GM10248 (cell line): ENCODE measurements around the gene UBXN2A.
"Not testable (repeated sequence)": the region's sequence is repeated elsewhere in the genome, so short reads cannot be mapped to it uniquely, and the experiment has no call there.

Experiments
- CTCF ChIA-PET: fragments of 300-600 bp; sonication (Branson Sonifier 250); formaldehyde crosslinking; extraction: SDS; loops from one replicate; lab custom pipeline; 2021; ENCODE audit warnings: antibody characterized with exemption; lab: Yijun Ruan, JAX
- POLR2A ChIA-PET: fragments of 350-650 bp; sonication (Branson Sonifier 250); formaldehyde crosslinking; extraction: SDS; loops from one replicate; lab custom pipeline; 2020; ENCODE audit warnings: antibody characterized with exemption; lab: Yijun Ruan, JAX
- DNase-seq: peaks from one replicate; pipeline ENCODE4 v3.0.0; 2012; ENCODE audit errors: extremely low spot score
- TF ChIP-seq, protein P1 (sequence below): IDR thresholded peaks from 2 replicates; pipeline ENCODE4 v1.5.1; 2012; ENCODE audit warnings: mild to moderate bottlenecking, low read depth; ENCODE audit errors: extremely low read depth, missing control alignments, control extremely low read depth

The UBXN2A gene

GRCh38 chr2:24026233-24026632 is 86.0 kb downstream of the UBXN2A start:
- CTCF ChIA-PET: interaction anchor here (0.8 to 1.7 kb wide), 5 partner anchors 10 to 99 kb away, joined by 3 to 5 read pairs (median 4); partner anchors contain the start of genes ATAD2B and TP53I3
- POLR2A ChIA-PET: no interaction called here
- no peak for DNase-seq
- TF ChIP-seq, protein P1, sequence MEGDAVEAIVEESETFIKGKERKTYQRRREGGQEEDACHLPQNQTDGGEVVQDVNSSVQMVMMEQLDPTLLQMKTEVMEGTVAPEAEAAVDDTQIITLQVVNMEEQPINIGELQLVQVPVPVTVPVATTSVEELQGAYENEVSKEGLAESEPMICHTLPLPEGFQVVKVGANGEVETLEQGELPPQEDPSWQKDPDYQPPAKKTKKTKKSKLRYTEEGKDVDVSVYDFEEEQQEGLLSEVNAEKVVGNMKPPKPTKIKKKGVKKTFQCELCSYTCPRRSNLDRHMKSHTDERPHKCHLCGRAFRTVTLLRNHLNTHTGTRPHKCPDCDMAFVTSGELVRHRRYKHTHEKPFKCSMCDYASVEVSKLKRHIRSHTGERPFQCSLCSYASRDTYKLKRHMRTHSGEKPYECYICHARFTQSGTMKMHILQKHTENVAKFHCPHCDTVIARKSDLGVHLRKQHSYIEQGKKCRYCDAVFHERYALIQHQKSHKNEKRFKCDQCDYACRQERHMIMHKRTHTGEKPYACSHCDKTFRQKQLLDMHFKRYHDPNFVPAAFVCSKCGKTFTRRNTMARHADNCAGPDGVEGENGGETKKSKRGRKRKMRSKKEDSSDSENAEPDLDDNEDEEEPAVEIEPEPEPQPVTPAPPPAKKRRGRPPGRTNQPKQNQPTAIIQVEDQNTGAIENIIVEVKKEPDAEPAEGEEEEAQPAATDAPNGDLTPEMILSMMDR: no peak

DNA sequence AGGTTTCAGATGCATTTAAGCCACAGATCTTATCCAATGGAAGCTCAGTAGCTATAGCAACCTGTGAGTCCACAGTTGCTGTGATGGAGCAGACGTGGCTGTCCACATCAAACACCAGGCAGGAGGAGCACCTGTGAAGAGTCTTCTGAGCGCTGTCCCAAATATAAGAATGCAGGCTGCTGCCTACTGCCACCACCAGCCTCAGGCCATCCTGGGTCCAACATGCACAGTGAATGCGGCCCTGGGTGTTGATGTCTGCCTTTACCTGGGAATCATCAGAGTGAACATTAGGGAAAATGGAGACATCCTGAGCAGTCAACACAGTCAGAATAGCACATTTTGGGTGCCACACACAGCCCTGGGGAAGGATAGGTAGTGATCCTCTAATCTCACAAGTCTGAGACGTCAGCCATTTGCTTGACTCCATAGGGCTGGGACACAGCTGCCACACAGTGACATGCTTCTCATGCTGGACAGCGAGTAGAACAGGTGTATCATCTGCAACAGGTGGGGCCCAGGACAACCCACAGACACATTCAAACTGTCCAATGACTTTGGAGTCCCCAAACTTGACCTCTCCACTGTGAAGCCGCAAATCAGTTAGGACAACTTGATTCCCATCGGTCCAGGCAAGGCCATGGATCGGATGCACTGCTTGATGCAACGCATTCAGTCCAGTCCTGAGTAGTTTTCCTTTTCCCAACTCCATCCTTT is 98.7 kb downstream of the UBXN2A start:
- TF ChIP-seq, protein P1: no peak
- no peak for DNase-seq
- ChIA-PET POLR2A (interaction anchor here (1.0 kb wide), 1 partner anchor 9 kb away, joined by 3 read pairs; no protein-coding TSS in a partner anchor), CTCF (interaction anchor here (1.3 kb wide), 1 partner anchor 21 kb away, joined by 3 read pairs; no protein-coding TSS in a partner anchor)

GRCh38 chr2:24040511-24040910 is 100.2 kb downstream of the UBXN2A start:
- ChIA-PET CTCF (no interaction called here), POLR2A (no interaction called here)
- TF ChIP-seq, protein P1: no peak
- no peak for DNase-seq

GRCh38 chr2:24043133-24043532 is 102.9 kb downstream of the UBXN2A start:
- POLR2A ChIA-PET: not testable (repeated sequence)

GRCh38 chr2:24045511-24046508 is 105.5 kb downstream of the UBXN2A start:
- ChIA-PET CTCF (interaction anchor here (0.7 to 1.8 kb wide), 2 partner anchors 118 to 119 kb away, joined by 3 to 9 read pairs; partner anchors contain the start of gene ATAD2B), POLR2A (no interaction called here)
- TF ChIP-seq, protein P1: no peak
- no peak for DNase-seq

More at GRCh38 chr2:24043133-24043532, 102.9 kb downstream of the UBXN2A start:
- DNase-seq, CTCF ChIA-PET: not testable (repeated sequence)

- ChIA-PET CTCF (interaction anchor here (1.1 to 1.8 kb wide), 5 partner anchors 13 to 119 kb away, joined by 4 to 9 read pairs (median 6); partner anchors contain the start of genes ATAD2B and TP53I3), POLR2A (interaction anchor here (1.4 kb wide), 1 partner anchor 30 kb away, joined by 6 read pairs; the partner anchor contains the start of gene SF3B6)
- TF ChIP-seq, protein P1: no peak
- DNase-seq: no peak
Observed at GRCh38 chr2:24046599-24046929, 106.3 kb downstream of the UBXN2A start.
